ENCODE measurements around the gene IRF2. TPM values are rescaled to one million over a fixed set of nuclear protein-coding genes. Genes with fewer than 3 reads are reported as not detected.

IRF2 gene
- total RNA-seq, 4 donors from 2014 or later: 16.9 to 53.1 (median 28.9) TPM

DNA sequence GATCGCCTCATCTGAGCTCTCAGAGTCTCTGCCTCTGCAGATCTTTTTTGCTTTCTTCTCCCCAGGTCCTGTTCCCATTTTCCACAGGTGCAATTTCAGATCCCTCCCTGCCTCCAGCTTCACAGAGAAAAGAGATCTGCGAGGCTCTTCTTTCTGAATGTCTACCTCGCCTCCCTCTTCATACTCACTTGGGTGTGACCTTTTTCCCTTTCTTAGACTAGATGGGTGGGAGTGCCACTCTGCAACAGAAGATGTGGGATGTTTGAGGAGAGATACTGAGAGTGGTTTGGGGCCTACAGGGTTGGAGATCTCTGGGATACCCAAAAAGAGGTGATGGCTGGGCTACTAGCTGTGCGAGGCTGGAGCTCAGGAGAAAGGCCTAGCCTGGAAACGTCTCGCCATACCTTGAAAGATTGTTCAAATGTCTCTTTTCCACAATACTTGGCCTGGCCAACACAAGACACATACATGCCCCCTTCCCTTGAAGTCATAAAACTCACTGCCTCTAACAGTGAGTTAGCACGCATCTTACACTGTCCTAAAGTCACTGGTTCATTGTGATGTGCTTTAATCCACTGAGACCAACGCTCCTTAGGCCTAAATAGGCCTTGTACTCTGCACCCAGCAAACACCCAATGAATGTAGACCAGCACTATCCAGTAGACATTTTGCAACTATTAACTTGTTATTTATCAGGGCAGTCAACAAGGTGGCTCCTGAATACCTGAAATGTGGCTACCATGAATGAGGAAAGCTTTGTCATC is 33.6 kb downstream of the IRF2 start:
- ATAC-seq (ENCODE audit: low FRiP score): no peak
- DNase-seq (ENCODE audit: low spot score): no peak
- TF ChIP-seq, protein P1, sequence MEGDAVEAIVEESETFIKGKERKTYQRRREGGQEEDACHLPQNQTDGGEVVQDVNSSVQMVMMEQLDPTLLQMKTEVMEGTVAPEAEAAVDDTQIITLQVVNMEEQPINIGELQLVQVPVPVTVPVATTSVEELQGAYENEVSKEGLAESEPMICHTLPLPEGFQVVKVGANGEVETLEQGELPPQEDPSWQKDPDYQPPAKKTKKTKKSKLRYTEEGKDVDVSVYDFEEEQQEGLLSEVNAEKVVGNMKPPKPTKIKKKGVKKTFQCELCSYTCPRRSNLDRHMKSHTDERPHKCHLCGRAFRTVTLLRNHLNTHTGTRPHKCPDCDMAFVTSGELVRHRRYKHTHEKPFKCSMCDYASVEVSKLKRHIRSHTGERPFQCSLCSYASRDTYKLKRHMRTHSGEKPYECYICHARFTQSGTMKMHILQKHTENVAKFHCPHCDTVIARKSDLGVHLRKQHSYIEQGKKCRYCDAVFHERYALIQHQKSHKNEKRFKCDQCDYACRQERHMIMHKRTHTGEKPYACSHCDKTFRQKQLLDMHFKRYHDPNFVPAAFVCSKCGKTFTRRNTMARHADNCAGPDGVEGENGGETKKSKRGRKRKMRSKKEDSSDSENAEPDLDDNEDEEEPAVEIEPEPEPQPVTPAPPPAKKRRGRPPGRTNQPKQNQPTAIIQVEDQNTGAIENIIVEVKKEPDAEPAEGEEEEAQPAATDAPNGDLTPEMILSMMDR (IDR thresholded peaks at IDR 0.05): no peak

DNA sequence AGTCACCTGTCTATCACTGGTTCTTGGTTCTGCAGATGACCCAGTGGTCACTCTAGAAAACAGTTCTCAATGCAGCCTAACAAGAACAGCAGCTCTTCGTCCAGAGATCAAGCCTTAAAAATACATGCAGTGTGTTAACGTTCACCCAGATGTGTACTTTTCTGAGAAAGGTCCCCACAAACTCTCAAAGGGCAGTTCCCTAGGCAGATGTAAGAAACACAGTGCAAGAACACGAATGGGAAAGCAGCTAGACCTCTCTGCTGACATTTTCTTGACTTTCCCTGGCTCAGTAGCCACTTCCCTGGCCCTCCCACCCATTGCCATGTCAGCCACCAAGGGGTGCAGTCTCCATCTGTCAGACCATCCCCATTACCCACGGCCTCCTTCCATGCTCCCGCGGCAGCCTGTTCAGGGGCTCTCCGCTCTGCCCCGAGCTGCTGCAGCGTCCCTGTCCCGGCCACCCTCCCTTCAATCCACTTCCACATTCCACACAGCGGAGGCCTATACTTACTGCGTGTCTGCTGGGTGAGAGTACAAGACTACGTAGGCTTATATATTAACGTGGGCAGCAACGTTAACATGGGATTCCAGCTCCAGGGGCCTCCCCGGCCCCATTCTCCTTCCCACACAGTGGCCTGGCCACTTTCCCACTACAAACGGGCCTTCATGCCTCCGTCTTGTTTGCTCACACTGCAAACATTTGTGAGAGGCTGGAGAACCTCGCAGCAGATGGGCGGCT is 34.3 kb downstream of the IRF2 start:
- ATAC-seq (ENCODE audit: low FRiP score) (peak; percentile 41), DNase-seq (ENCODE audit: low spot score) (no peak)

DNA sequence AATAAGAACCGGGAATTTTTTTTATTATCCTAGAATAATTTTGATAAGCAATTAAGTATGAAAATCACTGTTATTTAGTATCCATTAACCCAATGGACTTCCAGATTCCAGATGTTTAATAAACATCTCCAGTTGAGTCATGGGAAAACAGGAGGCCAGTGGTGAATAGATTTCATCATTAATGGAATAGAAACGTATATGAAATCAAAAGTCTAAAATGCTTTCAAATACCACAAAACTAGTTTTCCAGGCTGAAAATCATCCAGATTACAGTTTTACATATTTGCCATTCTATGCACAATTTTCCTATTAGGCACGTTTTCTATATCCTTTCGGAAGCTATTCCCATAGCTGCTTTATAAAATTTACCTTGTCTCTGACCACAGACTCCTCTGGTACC is 35.0 kb downstream of the IRF2 start:
- ATAC-seq (ENCODE audit: low FRiP score) (no peak), DNase-seq (ENCODE audit: low spot score) (no peak)
- TF ChIP-seq, protein P1 (IDR thresholded peaks at IDR 0.05): no peak

More for the DNA sequence above, 34.3 kb downstream of the IRF2 start:
- TF ChIP-seq, protein P1 (IDR thresholded peaks at IDR 0.05): no peak

DNA sequence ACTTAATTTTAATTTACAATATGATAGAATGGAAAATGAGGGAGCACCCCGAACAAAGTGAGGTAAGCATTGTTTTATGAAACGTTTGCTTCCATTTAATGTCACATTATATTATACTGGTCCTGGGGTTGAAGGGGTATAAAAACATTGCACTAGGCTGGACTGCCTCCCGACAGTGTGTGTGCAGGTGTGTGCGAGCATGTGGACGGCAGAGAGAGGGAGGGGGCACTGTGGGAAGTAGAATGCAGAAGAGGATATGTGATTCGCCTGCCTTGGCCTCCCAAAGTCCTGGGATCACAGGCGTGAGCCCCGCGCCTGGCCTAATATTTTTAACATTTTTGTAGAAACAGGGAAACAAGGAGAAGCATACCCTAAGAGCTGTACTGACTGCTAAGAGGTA is 36.0 kb downstream of the IRF2 start:
- TF ChIP-seq, protein P1 (IDR thresholded peaks at IDR 0.05): no peak
- ATAC-seq (ENCODE audit: low FRiP score) (no peak), DNase-seq (ENCODE audit: low spot score) (no peak)

DNA sequence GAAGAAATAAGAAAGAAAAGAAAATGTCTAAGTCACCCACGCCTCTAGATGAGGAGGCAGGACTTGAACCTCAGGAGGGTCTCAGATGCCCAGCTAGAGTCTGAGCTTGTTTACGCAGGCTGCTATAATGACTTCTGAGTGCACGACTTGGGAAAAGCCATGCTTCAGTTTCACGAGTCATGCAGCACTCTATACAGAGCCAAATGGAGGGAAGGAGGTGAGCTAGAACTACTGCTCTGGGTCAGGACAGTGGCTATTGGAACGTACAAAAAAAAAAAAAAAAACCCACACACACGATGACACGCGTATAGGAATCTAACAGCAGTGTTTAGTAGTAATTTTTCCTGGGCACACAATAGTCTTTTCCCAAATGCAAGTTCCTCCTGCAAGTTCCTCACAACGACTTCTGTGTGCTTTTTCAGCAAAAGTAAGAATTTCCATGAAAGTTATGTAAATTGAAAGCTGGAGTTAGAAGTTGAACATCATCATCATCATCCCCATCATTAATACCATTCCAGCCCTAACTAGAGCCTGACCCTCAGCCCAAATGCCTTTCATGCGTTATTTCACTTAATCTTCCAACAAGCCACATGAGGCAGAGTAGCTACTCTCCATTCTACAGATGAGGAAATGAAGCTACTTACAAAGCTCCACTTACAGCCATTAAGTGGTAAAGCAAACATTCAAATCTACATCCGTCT is 36.6 kb downstream of the IRF2 start:
- no peak for DNase-seq (ENCODE audit: low spot score)
- ATAC-seq (ENCODE audit: low FRiP score): no peak
- TF ChIP-seq, protein P1 (IDR thresholded peaks at IDR 0.05): no peak

DNA sequence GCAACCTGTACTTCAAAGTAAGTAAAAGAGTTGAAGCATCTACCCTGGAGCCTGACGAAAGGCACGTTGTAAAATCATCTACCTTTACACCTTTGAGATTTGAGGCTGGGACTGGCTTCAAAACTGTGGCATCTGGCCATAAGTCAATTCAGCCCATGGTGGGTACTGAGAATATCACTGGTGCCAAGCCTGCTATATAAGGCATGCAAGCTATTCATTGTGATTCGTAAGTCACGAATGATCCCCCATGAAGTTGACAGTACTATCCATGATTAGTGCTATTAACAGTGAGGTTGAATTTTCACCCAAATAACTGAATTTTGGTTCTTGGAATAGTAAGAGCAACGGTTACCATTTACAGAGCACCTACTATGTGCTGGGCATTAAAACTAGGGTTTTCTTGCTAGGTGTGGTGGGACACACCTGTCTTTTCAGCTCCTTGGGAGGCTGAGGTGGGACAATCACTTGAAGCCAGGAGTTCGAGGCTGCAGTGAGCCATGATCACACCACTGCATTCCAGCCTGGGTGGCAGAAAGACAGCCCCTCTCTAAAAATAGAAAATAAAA is 39.8 kb downstream of the IRF2 start:
- TF ChIP-seq, protein P1 (IDR thresholded peaks at IDR 0.05): no peak

More for the DNA sequence above, 39.8 kb downstream of the IRF2 start:
- ATAC-seq (ENCODE audit: low FRiP score) (no peak), DNase-seq (ENCODE audit: low spot score) (no peak)

Measured in omental fat pad (tissue), 4 donors.